GM19467 (cell line): ENCODE measurements around the gene TM9SF3.
"Not testable (repeated sequence)": the region's sequence is repeated elsewhere in the genome, so short reads cannot be mapped to it uniquely, and the experiment has no call there.

Experiments
- ATAC-seq: cut with Tn5 transposase; IDR thresholded peaks from one replicate; pipeline ENCODE4 v1.9.1; 2021; ENCODE audit warnings: mild to moderate bottlenecking, moderate library complexity; ENCODE audit not compliant: unreplicated experiment

Gene TM9SF3

GRCh38 chr10:96570511-96570910, 16.3 kb downstream of the TM9SF3 start:
- no peak for ATAC-seq

GRCh38 chr10:96568402-96568801, 18.4 kb downstream of the TM9SF3 start:
- ATAC-seq, result no peak

DNA sequence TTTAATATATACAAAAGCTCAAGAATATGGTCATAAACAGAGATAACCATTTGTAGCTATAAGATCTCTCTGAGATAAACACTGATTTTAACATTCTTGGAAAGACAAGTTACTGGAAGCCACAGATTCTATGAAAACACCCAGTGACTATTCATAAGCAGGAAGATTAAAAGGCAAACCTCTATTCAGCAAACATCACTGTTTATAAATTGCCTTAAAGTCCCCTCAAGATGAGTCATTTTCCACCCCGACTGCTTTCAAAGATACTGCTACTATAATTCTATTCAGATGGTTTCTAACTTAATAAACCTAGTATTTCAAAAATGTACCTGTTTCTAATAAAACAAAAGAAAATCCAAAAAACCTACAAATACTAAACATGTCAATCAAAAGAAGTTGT, 21.0 kb downstream of the TM9SF3 start:
- ATAC-seq, result no peak

DNA sequence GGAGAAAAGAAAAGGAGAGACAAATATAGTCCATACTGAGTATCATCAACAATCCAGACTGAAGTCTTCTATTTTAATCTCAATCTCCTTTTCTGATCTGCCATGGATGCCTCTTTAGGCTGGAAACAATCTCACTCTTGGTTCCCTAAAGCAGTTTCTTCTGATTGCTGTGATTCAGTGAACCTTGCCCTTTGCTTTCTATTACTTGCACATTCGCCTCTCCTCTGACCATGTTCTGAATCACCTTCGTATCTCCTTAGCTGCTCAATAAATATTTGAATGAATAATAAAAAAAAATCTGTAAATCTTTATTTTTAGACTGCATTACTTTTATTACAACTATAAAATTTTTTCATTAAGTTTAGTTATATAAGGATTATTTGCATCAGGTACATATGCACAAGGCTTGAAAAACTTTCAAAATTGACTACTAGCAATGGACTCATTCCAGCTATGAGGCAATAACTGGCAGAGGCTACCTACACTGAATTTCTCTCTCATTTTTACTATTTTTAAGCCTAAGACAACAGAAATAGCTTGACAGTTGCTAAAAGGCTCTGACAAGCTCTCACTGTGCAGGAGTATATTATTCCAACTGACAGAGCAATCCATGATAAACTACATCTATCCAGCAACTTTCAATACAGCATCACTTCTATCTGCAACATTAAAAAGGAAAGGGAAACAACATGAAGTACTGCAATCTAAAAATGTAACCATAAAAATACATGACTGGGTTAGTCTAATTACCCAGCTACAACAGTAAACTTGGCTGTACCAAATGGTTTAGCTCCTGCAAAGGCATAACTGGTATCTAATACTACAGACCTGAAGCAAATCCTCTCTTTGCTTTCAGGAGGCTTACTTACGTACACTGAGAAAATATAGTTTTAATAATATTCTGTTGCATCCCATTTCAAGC, 25.6 kb downstream of the TM9SF3 start:
- no peak for ATAC-seq

- ATAC-seq, result no peak
Measured at GRCh38 chr10:96560489-96560888, 26.3 kb downstream of the TM9SF3 start.

- ATAC-seq, result no peak
Measured at GRCh38 chr10:96556003-96556402, 30.8 kb downstream of the TM9SF3 start.

DNA sequence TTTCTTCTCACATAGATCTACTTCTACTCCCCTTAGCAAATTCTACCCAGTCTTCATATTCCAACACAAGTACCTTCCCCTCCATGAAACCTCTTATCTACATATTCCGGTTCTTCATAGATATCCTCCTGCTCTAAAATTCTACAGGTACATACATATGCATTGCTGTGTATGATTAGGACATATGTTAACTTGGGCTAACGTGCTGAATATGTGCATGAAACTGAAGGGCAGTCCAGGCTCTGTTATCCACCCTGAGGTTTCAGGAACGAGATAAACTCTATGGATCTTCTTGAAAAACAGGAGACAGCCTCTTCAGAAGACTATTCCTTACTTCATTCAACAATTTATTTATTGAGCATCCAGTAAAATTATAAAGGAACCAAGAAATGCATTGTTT, 31.5 kb downstream of the TM9SF3 start:
- no peak for ATAC-seq

DNA sequence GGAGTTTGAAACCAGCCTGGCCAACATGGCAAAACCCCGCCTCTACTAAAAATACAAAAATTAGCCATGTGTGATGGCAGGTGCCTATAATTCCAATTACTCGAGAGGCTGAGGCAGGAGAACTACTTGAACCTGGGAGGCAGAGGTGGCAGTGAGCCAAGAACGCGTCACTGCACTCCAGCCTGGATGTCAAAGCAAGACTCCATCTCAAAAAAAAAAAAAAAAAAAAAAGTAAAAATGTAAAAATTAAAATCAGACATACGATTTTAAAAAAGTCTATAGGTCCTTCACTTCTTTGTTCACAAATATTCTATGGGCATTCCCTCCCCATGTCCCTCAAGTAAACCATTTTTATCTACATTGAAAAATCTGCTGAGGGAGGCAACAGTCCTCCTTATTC, 38.2 kb downstream of the TM9SF3 start:
- no peak for ATAC-seq

- ATAC-seq, result not testable (repeated sequence)
Measured at GRCh38 chr10:96545558-96545957, 41.3 kb downstream of the TM9SF3 start.

GRCh38 chr10:96541921-96542320, 44.9 kb downstream of the TM9SF3 start:
- no peak for ATAC-seq

DNA sequence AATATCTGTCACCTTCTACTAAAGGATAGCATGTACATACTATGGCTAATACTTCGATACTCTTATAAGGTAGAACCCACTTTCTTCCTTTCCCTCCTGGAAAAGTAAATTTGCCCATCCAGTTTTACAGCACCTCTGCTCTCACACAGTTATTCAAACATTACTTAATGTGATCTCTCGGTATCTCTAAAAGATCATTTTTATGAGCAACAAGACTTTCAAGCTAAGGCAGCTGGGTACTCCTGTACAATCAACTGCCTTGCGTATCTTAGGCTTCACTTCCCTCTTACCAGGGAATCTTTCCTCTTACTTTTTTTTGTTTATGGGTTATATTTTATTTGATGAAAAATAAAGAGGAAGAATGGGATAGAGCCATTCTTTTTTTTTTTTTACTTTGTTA, 46.6 kb downstream of the TM9SF3 start:
- no peak for ATAC-seq

DNA sequence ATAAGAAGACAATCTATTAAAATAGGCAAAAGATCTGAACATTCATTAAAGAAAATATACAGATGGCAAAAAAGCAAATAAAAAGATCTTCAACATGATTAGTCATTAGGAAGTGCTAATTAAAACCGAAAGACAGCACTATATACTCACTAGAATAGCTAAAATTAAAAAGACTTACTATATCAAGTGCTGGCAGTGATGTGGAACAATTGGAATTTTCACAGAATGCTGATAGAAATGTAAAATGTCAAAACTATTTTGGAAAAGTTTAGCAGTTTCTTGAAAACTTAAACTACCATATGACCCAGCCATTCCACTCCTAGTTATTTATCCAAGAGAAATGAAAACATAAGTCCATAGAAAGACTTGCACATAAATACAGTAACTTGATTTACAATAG, 48.1 kb downstream of the TM9SF3 start:
- no peak for ATAC-seq

GRCh38 chr10:96536129-96536528, 50.7 kb downstream of the TM9SF3 start:
- no peak for ATAC-seq

GRCh38 chr10:96532523-96532922, 54.3 kb downstream of the TM9SF3 start:
- ATAC-seq, result no peak

DNA sequence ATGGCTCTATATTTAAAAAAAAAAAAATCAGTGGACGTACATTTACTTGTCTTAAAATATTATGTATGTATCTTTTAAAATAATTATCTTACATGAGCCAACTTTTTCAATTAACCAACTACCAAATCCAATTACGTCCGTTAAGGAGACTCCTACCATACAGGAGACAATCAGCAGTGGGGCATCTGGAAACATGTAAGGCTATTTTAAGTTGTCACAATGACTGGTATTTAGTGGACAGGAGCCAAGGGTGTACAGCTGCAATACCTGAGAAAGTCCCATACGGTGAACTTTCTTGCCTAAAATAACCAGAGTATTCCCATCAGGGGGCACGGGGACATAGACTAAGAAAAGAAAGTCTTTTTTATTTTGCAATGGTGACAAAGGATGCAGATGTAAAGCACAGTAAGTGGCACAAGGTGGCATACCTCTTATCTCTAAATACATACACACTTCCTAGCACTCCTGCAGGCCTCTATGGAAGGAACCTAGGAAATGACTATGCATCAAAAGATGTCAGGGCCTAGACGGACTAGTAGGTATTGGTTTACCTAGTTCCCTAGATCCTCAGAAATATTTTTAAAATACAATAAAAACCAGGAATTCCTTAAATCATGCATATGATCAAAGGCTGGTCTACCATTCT, 57.1 kb downstream of the TM9SF3 start:
- no peak for ATAC-seq

DNA sequence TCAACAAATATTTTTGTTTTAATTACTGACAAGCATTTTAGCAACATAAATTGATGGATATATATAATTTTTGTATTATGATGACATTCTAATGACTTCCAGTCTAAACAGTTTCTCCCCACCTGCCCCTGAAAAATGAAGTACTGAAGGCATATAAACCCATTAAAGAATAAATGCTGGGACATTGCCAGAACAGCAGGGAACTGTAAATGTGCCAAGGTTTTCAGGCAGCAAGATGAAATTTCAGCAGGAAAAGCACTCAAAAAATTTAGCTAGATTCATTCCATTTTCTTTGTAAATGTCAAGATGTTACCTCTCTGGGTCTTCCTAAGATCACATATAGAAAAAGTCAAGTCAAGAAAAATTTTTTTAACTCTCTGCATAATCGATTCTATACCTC, 62.1 kb downstream of the TM9SF3 start:
- no peak for ATAC-seq

GRCh38 chr10:96517284-96517683, 69.5 kb downstream of the TM9SF3 start:
- ATAC-seq, result no peak

GRCh38 chr10:96516337-96516736, 70.5 kb downstream of the TM9SF3 start:
- ATAC-seq, result no peak

GRCh38 chr10:96513698-96514561, 72.9 kb downstream of the TM9SF3 start, which contains the start of gene TLL2:
Gene TLL2 (minus strand): TSS chr10:96513926. CDS start chr10:96513685, 241 bp downstream.
- peak; percentile 72 for ATAC-seq

GRCh38 chr10:96513305-96513697, 73.5 kb downstream of the TM9SF3 start:
- peak; percentile 32 for ATAC-seq
